GM13977 (cell line): Measurements from ENCODE around the gene CEND1.
"Not testable (repeated sequence)": the region's sequence is repeated elsewhere in the genome, so short reads cannot be mapped to it uniquely, and the experiment has no call there.

Experiments used
- DNase-seq: peaks from one replicate; pipeline ENCODE4 v3.0.0; 2012; ENCODE audit warnings: low spot score
- in situ Hi-C: fragments of 300-500 bp; cut with MboI; formaldehyde crosslinking; loops from one replicate; pipeline ENCODE4 v1.12.0; 2022; ENCODE audit warnings: low sequenced_read_pairs, low pct_unique_long_range_greater_than_20kb, mixed read lengths, inconsistent platforms; ENCODE audit not compliant: unreplicated experiment
- TF ChIP-seq, protein P1 (sequence below): IDR thresholded peaks from 2 replicates; pipeline ENCODE4 v1.5.1; 2012; ENCODE audit warnings: mild to moderate bottlenecking, control low read depth; ENCODE audit not compliant: insufficient read depth; ENCODE audit errors: extremely low read depth, missing control alignments

Gene CEND1

DNA sequence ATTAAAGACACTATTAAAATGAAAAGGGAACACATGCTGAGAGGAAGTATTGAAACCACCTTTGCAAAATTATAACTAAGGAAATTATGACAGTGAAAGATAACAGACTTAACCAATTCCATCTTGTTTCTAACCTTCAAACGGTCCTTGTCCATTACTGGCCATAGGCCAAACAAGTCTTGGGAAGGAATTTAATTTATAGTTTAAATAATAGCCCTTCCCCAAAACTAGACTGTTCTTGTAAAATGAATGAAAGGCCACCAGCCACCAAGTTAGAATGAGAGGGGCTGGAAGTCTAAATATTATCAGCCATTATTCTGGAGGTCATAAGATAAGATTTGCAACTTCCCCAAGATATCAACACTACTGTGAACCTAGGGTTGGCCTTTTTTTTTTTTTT lies 44.5 kb downstream of the CEND1 start:
- in situ Hi-C loops, result no loop called here
- TF ChIP-seq, protein P1, sequence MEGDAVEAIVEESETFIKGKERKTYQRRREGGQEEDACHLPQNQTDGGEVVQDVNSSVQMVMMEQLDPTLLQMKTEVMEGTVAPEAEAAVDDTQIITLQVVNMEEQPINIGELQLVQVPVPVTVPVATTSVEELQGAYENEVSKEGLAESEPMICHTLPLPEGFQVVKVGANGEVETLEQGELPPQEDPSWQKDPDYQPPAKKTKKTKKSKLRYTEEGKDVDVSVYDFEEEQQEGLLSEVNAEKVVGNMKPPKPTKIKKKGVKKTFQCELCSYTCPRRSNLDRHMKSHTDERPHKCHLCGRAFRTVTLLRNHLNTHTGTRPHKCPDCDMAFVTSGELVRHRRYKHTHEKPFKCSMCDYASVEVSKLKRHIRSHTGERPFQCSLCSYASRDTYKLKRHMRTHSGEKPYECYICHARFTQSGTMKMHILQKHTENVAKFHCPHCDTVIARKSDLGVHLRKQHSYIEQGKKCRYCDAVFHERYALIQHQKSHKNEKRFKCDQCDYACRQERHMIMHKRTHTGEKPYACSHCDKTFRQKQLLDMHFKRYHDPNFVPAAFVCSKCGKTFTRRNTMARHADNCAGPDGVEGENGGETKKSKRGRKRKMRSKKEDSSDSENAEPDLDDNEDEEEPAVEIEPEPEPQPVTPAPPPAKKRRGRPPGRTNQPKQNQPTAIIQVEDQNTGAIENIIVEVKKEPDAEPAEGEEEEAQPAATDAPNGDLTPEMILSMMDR, result no peak
- DNase-seq, result no peak

GRCh38 chr11:742571-743201 lies 47.2 kb downstream of the CEND1 start:
- TF ChIP-seq, protein P1, result no peak
- DNase-seq, result no peak
- in situ Hi-C loops, result no loop called here

GRCh38 chr11:742156-742546 lies 47.7 kb downstream of the CEND1 start:
- TF ChIP-seq, protein P1, result no peak
- in situ Hi-C loops, result no loop called here
- DNase-seq, result no peak

DNA sequence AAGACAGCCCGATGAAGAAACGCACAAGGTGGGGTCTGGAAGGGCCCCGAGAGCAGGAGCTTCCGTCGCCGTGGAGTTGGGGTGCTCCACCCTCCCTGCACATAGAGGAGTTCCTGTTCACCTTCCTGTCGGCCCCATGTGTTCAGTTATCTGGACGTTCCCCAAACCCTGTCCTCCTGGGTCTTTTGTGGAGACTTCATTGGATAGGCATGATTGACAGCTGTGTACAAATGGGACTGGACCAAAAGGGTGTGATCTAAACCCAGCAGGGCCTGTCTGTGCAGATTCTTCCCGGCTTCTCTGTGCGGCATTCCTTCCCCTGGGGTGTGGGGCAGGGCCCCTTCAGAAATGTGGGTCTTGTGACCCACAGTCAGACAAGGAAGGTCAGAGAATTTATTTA lies 52.0 kb downstream of the CEND1 start:
- DNase-seq, in situ Hi-C loops: not testable (repeated sequence)

DNA sequence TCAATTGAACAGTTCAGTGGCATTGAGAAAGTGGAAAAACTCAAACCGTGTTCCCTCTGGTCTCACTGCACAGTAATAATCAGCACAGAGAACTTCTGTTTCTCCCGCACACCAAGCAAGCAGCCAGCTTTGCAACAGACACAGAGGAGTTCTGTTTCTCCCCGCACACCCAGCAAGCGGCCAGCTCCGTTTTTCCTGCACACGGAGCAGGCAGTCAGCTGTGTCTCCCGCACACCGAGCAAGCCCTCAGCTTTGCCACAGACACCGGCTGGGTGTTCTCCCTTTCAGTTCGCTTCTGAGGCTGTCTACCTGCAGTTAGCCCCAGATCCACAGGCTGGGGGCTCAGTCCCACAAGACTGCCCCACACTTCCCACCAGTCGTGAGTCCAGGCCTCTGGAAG lies 52.5 kb downstream of the CEND1 start:
- in situ Hi-C loops, result no loop called here
- TF ChIP-seq, protein P1, result no peak

More for the DNA sequence above, 52.5 kb downstream of the CEND1 start:
- DNase-seq, result no peak
